GM12865 (cell line): Measurements from ENCODE around the gene PIEZO1.

Source experiments
- DNase-seq: peaks from one replicate; pipeline ENCODE4 v3.0.0; 2010; ENCODE audit warnings: low read depth
- H3K4me3 ChIP-seq: 2 replicates; pipeline ENCODE4 v1.5.1; 2011; ENCODE audit warnings: mild to moderate bottlenecking, low read depth, low read length, control low read depth
- CTCF ChIP-seq: IDR thresholded peaks from 2 replicates; pipeline ENCODE4 v1.5.1; 2011; ENCODE audit warnings: low read length, control low read depth, low read depth, inconsistent platforms; ENCODE audit not compliant: insufficient read depth; ENCODE audit errors: missing control alignments

Gene PIEZO1

DNA sequence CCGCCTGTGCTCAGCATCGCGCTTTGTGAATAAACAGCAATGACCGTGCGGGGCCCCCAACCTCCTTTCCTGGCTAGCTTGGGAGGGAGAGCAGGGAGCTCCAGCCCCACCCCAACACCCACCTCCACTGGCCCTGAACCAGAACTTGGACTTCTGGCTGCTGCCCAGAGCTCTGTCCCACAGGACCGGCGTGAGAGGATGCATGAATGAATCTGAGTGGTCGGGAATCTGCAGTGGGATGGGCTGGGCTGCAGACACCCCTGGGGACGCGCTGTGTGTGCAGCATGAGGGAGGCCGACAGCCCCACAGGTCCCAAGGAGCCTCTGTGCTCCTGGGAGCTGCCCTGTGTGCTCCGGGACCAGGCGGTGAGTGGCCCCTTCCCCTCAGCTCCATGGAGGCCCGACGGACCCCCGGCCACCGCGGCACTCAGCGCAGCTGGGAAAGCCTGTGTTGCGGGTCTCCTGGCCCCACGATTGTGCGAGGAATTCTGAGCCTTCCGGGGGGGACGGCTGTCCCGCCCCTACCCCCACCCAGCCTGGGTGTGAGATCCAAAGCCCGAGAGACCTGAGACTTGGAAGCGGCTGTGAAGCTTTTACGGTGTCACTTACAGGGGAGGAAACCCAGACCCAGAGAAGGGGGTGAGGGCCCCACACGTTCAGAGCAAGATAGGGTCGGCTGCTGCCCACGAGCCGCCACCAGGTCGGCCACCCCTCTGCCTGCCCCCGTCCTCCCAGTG is 5.4 kb downstream of the PIEZO1 start:
- TF ChIP-seq CTCF: no peak
- no peak overlapping the region for H3K4me3 ChIP-seq
- no peak for DNase-seq

DNA sequence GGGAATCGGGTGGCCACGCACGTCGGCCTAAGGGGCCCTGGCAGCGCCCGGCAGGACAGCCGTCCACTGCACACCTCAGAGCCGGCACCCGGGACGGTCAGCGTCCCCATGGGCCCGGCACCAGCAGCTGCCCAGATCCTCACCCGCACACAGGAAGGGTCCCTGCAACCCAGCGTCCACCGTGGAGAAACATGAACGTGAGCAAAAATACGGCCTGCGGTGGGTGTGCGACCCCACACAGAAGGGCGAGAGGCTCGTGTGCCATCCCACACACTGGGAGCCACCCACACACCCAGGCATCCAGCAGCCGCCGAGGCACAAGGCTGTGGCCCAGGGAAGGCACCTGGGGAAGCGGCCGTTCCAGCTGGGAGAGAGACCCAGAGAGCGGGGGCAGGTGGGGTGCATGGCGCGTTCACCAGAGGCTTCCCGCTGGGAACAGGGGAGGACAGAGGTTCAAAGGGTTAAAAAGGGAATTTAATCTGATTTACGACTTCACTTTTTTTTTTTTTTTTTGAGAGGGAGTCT is 6.4 kb downstream of the PIEZO1 start:
- H3K4me3 ChIP-seq: no peak overlapping the region
- TF ChIP-seq CTCF: no peak
- DNase-seq: no peak

GRCh38 chr16:88778271-88778525 is 6.8 kb downstream of the PIEZO1 start:
- TF ChIP-seq CTCF: no peak
- DNase-seq: no peak
- no peak overlapping the region for H3K4me3 ChIP-seq

- no peak overlapping the region for H3K4me3 ChIP-seq
- DNase-seq: no peak
- TF ChIP-seq CTCF: no peak
These were observed 7.3 kb downstream of the PIEZO1 start for GRCh38 chr16:88777471-88778270.

GRCh38 chr16:88775825-88776224 is 9.2 kb downstream of the PIEZO1 start:
- H3K4me3 ChIP-seq: no peak overlapping the region
- no peak for DNase-seq
- no peak for TF ChIP-seq CTCF

DNA sequence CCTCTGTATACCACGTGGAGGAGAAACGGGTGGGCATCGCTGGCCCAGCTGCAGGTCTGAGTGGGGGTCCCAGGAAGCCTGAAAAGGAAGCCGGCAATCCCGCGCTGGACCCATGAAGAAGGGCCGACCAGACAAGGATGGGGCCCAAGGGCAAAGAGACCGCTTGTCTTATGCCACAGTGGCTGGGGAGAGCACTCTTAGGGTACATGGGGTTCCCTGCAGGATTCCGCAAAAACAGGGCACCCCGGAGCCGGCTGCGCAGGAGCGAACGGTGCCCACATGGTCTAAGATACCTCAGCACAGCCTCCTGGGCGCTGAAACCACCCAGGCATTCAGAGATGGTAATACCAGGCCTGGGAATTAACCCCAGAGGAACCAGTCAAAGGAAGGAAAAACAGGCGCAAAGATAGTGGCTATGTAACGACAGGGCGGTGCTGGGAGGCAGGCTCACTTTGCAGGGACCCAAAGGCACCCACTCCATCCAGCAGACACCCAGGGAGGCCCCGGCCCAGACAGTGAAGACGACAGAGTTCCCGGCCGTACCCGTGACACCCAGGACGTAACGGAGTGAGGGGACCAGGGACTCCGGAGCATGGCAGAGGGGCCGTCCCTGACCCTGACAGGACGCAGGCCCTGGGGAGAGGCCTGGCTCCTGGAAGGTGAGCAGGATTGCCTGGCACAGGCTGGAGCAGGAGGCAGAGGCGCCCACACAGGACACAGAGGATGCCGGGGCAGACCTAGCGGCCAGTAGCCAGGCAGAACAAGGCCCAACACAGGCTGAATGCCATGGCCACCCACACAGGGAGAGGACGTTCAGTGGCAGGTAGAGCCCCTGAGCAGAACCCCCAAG is 10.3 kb downstream of the PIEZO1 start:
- no peak for TF ChIP-seq CTCF
- no peak for DNase-seq
- no peak overlapping the region for H3K4me3 ChIP-seq
